Tongue (tissue), 2 donors: ENCODE results near the gene UBXN4. TPM values are rescaled to one million over a fixed set of nuclear protein-coding genes. Genes with fewer than 3 reads are reported as not detected.
A peak's percentile ranks its signal among the peaks of the same experiment; 100 is the strongest.
"Not testable (repeated sequence)": the region's sequence is repeated elsewhere in the genome, so short reads cannot be mapped to it uniquely, and the experiment has no call there.

Experiments used
- DNase-seq: peaks from one replicate; pipeline ENCODE4 v3.0.0-alpha.2; 2015
- total RNA-seq: library from RNA; depleted of rRNA; stranded (reverse); fragments of >200 nt; gene quantifications from one replicate; pipeline ENCODE4 v1.2.3, GENCODE V29; 2014

The UBXN4 gene
- total RNA-seq, 1 donor from 2014 or later: 89.9 TPM

DNA sequence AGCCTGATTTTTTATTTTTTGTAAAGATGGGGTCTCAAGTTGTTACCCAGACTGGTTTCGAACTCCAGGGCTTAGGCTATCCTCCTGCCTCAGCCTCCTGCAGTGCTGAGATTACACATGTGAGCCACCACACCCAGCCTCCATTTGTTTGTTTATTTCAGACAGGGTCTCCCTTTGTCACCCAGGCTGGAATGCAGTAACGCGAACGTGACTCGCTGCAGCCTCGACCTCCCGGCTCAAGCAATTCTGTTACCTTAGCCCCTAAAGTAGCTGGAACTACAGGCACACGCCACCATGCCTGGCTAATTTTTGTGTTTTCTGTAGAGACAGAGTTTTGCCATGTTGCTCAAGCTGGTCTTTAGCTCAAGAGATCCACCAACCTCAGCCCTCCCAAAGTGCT is 27.2 kb downstream of the UBXN4 start:
- no peak for DNase-seq

DNA sequence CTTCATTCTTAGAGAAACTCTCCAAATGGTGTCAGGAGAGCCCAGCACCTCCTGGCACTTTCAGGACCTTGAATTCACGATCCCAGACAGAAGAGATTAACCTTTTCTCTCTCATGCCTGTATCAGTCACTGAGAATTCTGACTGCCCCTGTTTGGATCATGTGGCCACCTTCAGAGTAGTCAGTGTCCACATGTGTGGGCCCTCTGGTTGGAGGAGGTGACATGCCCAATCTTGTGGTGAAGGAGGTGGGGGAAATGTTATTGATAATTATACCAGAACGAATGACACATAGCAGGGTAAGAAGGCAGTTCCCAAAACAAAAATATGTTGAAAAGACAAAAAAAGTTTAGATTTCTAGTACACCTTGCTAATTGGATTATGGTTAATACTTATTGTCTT is 31.7 kb downstream of the UBXN4 start:
- DNase-seq: no peak

GRCh38 chr2:135773917-135774316 is 32.3 kb downstream of the UBXN4 start:
- no peak for DNase-seq

DNA sequence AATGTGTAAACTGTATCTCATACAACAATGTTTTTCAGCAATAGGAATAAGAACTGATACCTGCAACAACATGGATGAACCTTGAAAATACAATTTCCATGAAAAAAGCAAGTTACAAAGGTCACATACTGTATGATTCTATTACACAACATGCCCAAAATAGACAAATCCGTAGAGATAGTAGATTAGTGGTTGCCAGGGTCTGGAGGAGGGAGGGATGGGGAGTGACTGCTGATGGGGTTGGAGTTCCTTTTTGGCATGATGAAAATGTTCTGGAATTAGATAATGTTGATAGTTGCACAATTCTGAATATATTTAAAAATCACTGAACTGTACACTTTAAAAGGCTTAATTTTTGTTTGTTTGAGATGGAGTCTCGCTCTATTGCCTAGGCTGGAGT is 33.8 kb downstream of the UBXN4 start:
- DNase-seq: no peak

- DNase-seq: no peak
These were observed 34.7 kb downstream of the UBXN4 start for GRCh38 chr2:135776367-135776766.

- DNase-seq: no peak
These were observed 40.6 kb downstream of the UBXN4 start for GRCh38 chr2:135782231-135782630.

- no peak for DNase-seq
These were observed 41.8 kb downstream of the UBXN4 start for GRCh38 chr2:135783439-135783838.

DNA sequence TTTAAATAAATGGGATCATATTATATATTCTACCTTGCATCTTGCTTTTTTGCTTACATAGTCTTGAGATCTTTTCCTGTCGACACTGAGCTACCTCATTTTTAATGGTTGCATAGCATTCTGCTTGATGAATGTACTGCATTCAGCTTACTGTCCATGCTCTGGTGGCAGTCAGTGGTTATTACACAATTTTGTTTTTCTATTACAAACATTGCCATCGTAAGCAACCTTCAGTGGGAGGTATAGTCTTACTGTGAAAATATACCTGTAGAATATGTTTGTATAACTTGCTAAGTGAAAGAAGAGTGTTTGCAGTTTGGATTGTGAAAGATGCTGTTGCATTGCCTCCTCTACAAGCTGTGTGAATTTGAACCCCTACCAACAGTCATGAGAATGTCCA is 43.4 kb downstream of the UBXN4 start:
- DNase-seq: no peak

DNA sequence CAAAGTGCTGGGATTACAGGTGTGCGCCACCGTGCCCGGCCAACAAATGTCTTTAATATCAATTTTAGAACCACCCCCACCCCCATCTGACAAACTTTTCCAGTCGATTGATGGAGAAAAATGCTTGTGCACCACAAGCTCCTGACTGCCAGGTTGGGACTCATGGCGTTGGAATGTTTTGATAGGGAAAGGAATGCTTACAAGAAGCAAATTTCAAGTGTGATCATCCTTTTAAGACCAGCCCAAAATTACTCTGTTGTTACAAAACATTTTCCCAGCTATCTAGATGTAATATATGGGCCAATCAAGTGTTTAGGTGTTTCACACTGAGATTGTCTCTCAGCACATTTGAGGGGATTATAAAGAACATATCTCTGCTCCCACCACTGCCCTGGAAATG is 45.2 kb downstream of the UBXN4 start:
- DNase-seq: no peak

- DNase-seq: no peak
These were observed 48.8 kb downstream of the UBXN4 start for GRCh38 chr2:135790423-135790822.

DNA sequence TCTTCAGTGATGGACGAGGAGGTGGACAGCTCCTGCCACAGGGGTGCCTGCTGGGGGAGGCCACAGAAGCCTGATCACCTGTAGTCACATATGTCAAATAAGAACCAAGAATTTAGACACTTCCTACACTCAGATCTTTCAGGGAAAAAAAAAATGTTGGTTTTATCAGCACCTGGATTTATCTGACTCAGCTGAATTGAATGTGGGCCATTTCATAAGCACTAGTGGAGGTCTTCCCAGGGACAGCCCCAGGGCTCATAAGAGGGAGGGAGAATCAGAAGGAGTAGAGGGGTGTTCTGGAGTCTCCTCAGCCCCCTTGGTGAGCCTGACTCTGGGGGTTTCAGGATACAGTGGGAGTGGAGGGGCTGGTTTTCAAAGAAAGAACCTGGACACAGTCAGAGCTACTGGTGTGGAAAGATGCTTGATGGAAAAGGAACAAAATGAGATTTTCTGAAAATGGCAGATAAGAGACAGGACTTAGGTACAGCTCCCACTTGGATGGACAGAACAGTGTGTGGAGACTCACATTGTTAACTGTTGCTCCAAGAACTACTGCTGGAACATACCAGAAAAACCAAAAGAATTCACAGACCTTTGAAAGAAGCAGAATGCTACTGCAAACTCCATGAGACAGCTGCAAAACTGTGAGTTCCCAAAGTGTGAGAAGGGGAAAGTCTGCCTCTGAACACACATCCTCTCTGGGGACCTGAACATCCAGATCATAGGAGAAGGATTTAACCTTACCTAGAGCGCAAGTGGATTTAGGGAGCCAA is 49.9 kb downstream of the UBXN4 start:
- DNase-seq: no peak

DNA sequence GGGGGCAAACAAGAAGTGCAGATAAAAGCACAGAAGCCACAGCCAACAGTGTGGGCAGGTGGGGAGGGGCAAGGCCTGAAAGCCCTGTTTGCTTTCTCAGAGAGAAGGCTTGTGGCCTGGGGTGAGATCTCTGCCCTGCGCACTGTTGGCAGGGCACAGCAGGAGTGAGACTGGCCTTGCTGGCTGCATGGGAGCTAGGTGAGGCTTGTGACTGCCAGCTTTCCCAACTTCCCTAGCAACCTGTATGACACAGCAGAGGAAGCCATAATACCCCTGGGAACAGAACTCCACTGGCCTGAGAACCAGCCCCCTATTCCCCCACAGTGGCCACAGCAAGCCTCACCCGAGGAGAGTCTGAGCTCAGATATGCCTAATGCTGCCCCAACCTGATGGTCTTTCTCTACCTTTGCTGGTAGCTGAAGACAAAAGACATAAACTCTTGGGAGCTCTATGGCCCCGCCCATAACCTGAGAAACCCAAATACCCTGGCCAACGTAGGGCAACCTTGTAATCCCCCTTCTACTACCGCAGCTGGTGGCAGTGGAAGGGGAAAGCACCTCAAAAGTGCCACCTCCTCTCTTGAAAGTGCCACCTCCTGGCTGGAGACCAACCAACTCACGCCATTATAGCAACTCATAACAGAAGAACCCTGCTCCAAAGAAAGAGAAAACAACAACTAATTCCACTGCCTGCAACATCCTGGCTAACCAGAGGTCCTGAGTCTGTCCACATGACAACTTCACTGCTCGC is 50.9 kb downstream of the UBXN4 start:
- no peak for DNase-seq

DNA sequence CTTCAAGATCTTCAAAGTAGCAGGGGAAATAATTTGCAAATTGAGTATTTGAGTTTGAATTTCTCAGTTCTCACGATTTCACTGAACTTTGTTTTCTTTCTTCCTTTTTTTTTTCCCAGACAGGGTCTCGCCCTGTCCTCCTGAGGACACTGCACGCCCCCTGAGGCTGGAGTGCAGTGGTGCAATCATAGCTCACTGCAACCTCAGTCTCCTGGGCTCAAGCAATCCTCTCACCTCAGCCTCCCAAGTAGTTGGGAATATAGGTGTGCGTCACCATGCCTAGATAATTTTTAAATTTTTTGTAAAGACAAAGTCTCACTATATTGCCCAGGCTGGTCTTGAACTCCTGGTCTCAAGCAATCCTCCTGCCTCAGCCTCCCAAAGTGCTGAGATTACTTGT is 54.0 kb downstream of the UBXN4 start:
- DNase-seq: not testable (repeated sequence)

GRCh38 chr2:135796606-135797005 is 55.0 kb downstream of the UBXN4 start:
- DNase-seq: no peak

GRCh38 chr2:135797497-135798274 is 56.0 kb downstream of the UBXN4 start:
- DNase-seq: peak; percentile 72

DNA sequence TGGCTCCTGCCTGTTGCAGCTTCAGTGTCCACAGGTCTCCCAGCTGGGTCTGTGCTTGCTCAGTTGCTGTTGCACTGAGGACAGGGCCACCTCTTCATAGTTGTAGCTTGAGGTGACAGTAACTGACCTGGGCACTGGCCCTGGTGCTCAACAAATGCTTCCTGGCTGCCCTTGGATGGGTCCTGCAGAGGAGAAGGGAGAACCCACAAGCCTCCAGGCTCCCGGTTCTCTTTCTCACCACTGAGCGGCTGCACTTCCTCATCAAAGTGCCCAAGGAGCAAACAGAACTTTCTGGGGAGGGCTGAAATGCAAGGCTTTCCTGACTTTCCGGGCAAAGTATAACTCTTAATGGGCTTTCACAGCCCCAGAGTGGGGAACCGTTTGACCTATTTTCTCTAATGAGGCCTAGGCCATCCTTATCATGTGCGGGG is 56.6 kb downstream of the UBXN4 start:
- no peak for DNase-seq

DNA sequence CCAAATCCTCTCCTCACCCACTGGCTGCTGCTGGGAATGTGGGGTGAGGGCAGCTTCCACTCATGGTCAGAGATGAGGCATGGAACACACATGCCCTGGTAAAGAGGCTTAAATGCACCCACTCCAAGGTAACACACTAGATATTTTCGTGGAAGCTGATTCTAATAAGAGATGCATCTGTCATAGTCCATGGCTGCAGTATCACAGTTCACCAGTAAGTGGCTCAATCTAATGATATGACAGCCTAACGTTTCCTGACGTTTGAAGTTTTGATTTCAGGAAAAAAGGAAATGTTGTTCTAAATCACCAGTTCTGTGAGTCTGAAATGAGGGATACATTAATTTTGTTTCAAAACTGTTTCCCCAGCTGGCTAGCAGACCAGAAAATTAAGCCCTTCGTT is 57.1 kb downstream of the UBXN4 start:
- DNase-seq: no peak

DNA sequence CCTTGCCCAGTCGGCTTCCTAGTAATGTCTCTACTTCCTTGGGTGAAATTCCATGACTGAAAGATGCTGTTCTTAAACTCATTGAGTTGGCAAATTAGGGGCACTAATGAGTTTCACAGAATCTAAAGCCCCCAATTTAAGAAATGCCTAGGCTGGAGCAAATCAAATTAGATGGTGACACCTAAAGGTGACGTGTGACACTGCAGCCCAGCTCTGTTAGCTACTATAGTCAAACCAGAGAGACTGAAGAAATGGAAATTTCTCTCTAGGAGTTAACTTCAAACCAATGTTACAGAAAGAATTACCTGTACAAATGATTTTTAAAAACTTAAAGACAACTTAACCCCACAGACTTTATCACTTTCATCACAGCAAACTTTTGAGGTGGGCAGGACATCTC is 58.1 kb downstream of the UBXN4 start:
- DNase-seq: no peak

DNA sequence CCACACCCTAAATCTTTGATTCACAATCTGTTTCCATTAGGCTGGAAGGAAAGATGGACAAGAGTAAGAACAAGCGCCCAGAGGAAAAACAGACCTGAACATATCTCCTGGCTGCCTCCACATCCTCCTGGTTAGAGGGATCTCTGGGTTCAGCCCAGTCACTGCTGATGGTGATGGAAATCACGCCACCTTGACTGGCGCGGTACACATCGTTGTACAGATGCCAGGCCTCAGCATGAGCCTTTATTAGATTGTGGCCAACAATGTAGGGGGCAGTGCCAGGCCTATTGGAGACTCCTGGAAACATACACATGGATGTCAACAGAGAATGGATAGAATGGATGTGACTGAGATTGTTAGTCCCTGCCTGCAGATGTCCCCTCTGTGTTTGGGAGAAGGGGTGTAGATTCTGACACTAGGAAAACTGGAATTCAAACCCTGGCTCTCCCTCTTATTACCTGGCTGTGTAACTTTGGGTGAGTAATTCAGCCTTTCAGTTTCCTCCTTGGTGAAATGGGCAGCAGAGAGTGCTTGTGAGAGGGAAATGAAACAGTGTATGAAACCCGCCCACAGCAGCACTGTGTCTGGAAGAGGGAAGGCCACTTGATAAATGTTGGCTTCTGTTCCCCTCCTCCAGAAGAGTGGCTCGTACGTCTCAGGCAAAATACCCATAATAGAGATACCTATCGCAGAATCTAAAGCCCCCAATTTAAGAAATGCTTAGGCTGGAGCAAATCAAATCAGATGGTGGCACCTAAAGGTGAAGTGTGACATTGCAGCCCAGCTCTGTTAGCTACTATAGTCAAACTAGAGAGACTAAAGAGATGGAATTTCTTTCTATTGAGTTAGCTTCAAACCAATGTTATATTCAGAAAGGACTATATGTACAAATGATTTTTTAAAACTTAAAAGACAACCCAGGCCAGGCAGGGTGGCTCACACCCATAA is 59.1 kb downstream of the UBXN4 start:
- no peak for DNase-seq

DNA sequence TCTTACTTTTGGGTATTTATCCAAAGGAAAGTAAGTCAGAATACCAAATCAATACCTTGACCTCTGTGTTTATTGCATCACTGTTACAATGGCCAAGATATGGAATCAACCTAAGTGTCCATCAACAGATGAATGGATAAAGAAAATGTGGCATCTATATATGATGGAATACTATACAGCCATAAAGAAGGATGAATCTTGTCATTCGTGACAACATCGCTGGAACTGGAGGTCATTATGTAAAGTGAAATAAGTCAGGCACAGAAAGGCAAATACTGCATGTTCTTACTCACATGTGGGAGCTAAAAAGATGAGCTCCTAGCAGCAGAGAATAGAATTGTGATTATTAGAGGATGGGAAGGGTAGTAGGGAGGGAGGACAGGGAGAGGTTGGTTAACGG is 60.7 kb downstream of the UBXN4 start:
- no peak for DNase-seq

GRCh38 chr2:135803278-135803677 is 61.6 kb downstream of the UBXN4 start:
- DNase-seq: no peak

GRCh38 chr2:135807874-135808273 is 66.2 kb downstream of the UBXN4 start:
- not testable (repeated sequence) for DNase-seq
